ENCODE results near the gene CLASRP. TPM values are rescaled to one million over a fixed set of nuclear protein-coding genes. Genes with fewer than 3 reads are reported as not detected.
"Not testable (repeated sequence)": the region's sequence is repeated elsewhere in the genome, so short reads cannot be mapped to it uniquely, and the experiment has no call there.

CLASRP gene
- total and polyA plus RNA-seq, 7 donors: 19.0 to 157 (median 65.6) TPM

- WGBS, 2 donors: 38 to 62% methylated on average over 15 of the region's 15 CpGs
- Histone ChIP-seq H3K27ac (peak overlapping the region in 1 of 4 donors; percentile 28), H3K36me3 (no peaks in the 10 kb centered on the region), H3K4me3 (peak overlapping the region in 1 of 4 donors; percentile 10), H3K27me3 (no peaks in the 10 kb centered on the region), H3K9me3 (no peaks in the 10 kb centered on the region), H3K4me1 (peaks cover 0 to 44% (median 36%) of the 10 kb centered on the region in 4 donors)
- peak; percentile 73 for DNase-seq
- intact Hi-C loops (cut with DNase I): no loop called here
- TF ChIP-seq POLR2A (IDR thresholded peaks at IDR 0.05): no peak
- no peak for TF ChIP-seq CTCF (IDR thresholded peaks at IDR 0.05)
- no peak for TF ChIP-seq EP300 (IDR thresholded peaks at IDR 0.05)
These were observed 64.3 kb downstream of the CLASRP start for GRCh38 chr19:45103156-45103507.

- H3K4me1 ChIP-seq: peaks cover 0 to 38% (median 31%) of the 10 kb centered on the region in 4 donors
- H3K36me3 ChIP-seq: no peaks in the 10 kb centered on the region
- H3K27ac ChIP-seq: peak overlapping the region in 1 of 4 donors; percentile 28
- 27 to 44% methylated on average over 26 of the region's 26 CpGs for WGBS, 2 donors
- no peak for TF ChIP-seq POLR2AphosphoS5 (IDR thresholded peaks at IDR 0.05)
- no peak for TF ChIP-seq POLR2A (IDR thresholded peaks at IDR 0.05)
- TF ChIP-seq EP300 (IDR thresholded peaks at IDR 0.05): no peak
- TF ChIP-seq CTCF (IDR thresholded peaks at IDR 0.05): no peak
- peak overlapping the region in 1 of 4 donors; percentile 10 for H3K4me3 ChIP-seq
- no peak for DNase-seq
- intact Hi-C loops (cut with DNase I): no loop called here
- H3K9me3 ChIP-seq: no peaks in the 10 kb centered on the region
- H3K27me3 ChIP-seq: no peaks in the 10 kb centered on the region
These were observed 64.9 kb downstream of the CLASRP start for GRCh38 chr19:45103508-45104319.

- Histone ChIP-seq H3K4me3 (no peak overlapping the region), H3K27me3 (no peaks in the 10 kb centered on the region), H3K9me3 (no peaks in the 10 kb centered on the region), H3K27ac (no peak overlapping the region), H3K36me3 (no peaks in the 10 kb centered on the region), H3K4me1 (peaks cover 0 to 31% (median 22%) of the 10 kb centered on the region in 4 donors)
- TF ChIP-seq POLR2AphosphoS5 (IDR thresholded peaks at IDR 0.05): no peak
- no peak for TF ChIP-seq CTCF (IDR thresholded peaks at IDR 0.05)
- TF ChIP-seq EP300 (IDR thresholded peaks at IDR 0.05): no peak
- no peak for DNase-seq
- WGBS, 2 donors: 55 to 79% methylated on average over 16 of the region's 16 CpGs
- intact Hi-C loops (cut with DNase I): no loop called here
These were observed 66.0 kb downstream of the CLASRP start for GRCh38 chr19:45104658-45105349.

GRCh38 chr19:45106363-45106762 is 67.5 kb downstream of the CLASRP start:
- H3K9me3 ChIP-seq; H3K4me3 ChIP-seq; intact Hi-C loops (cut with DNase I); H3K27ac ChIP-seq; DNase-seq; H3K36me3 ChIP-seq; H3K27me3 ChIP-seq: not testable (repeated sequence)
- H3K4me1 ChIP-seq: peaks cover 0 to 25% (median 20%) of the 10 kb centered on the region in 4 donors
- 84 to 92% methylated on average over 11 of the region's 11 CpGs for WGBS, 2 donors

- TF ChIP-seq CTCF (IDR thresholded peaks at IDR 0.05) (no peak), POLR2AphosphoS5 (IDR thresholded peaks at IDR 0.05) (no peak), EP300 (IDR thresholded peaks at IDR 0.05) (no peak), POLR2A (IDR thresholded peaks at IDR 0.05) (no peak)
- no peak overlapping the region for H3K4me3 ChIP-seq
- no peak for DNase-seq
- H3K4me1 ChIP-seq: peaks cover 0 to 18% (median 18%) of the 10 kb centered on the region in 4 donors
- 76 to 89% methylated on average over 12 of the region's 12 CpGs for WGBS, 2 donors
- intact Hi-C loops (cut with DNase I): no loop called here
- no peak overlapping the region for H3K27ac ChIP-seq
- no peaks in the 10 kb centered on the region for H3K36me3 ChIP-seq
- no peaks in the 10 kb centered on the region for H3K9me3 ChIP-seq
- H3K27me3 ChIP-seq: no peaks in the 10 kb centered on the region
These were observed 68.8 kb downstream of the CLASRP start for GRCh38 chr19:45107621-45108150.

All from sigmoid colon (tissue), 7 donors.